Left forelimb (tissue), 1 donor: ENCODE results near the gene PTBP2.

Experiments used
- DNase-seq: peaks from one replicate; pipeline ENCODE4 v3.0.0-alpha.2; 2018; ENCODE audit warnings: low spot score

The PTBP2 gene, protein sequence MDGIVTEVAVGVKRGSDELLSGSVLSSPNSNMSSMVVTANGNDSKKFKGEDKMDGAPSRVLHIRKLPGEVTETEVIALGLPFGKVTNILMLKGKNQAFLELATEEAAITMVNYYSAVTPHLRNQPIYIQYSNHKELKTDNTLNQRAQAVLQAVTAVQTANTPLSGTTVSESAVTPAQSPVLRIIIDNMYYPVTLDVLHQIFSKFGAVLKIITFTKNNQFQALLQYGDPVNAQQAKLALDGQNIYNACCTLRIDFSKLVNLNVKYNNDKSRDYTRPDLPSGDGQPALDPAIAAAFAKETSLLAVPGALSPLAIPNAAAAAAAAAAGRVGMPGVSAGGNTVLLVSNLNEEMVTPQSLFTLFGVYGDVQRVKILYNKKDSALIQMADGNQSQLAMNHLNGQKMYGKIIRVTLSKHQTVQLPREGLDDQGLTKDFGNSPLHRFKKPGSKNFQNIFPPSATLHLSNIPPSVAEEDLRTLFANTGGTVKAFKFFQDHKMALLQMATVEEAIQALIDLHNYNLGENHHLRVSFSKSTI

GRCh38 chr1:96721416-96722160 is at the start of gene PTBP2:
Gene PTBP2, plus strand, starts transcription at chr1:96721784. Its CDS starts 81 bp downstream, at chr1:96721865.
- peak; percentile 92 for DNase-seq

DNA sequence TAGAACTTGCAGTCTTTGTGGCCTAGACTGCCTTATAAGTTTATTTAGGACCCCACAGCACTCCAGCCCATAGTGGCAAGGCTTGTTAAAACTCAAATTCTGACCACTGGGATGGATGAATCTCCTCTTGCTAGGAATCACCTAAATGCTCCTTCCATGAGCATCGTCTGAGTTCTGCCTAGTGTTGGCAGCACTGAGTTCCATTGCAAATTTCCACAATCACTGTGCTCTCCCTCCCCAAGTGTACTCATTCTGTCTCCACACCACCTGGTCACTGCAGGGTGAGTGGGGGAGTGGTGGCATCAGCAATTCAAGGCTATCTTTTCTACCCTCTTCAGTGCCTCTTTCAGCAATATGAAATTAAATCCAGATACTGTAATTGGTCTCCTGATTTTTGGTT is 46.7 kb upstream of the PTBP2 start:
- no peak for DNase-seq

GRCh38 chr1:96682056-96682455 is 39.5 kb upstream of the PTBP2 start:
- DNase-seq: no peak

DNA sequence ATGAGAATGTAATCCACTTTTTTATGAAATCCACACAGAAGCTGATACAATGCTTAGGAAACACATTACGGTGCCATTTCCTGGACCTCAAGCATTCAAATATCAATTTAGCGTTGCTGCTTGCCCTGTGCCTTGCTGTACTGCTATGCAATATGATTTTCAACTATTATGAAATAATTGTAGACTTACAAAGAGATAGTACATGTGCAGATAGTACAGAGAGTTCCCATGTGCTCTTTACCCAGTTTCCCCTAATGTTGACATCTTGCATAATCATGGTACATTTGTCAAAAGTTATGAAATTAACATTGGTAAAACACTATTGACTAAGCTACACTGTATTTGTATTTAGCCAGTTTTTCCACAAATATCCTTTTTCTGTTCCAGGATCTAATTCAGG is 37.7 kb upstream of the PTBP2 start:
- no peak for DNase-seq

DNA sequence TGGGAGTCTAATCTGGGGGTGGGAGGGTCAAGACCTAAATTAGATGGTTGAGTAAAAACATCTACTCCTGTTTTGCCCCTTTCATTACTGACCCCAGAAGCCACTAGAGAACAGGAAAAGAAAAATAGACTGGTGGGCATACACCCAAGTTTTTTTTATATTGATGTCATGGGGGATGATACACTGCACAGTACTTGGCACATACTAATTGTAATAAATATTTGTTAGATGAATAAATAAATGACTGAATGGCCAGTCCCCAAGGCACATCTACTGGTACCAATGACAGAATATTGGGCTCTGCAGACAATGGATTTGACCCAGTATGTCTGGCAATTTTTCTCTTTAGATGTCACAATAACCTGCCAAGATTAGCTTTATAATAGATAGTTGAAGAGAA is 36.8 kb upstream of the PTBP2 start:
- no peak for DNase-seq

GRCh38 chr1:96688767-96689166 is 32.8 kb upstream of the PTBP2 start:
- no peak for DNase-seq

GRCh38 chr1:96695954-96696353 is 25.6 kb upstream of the PTBP2 start:
- DNase-seq: no peak

GRCh38 chr1:96698342-96698983 is 23.1 kb upstream of the PTBP2 start:
- DNase-seq: no peak

DNA sequence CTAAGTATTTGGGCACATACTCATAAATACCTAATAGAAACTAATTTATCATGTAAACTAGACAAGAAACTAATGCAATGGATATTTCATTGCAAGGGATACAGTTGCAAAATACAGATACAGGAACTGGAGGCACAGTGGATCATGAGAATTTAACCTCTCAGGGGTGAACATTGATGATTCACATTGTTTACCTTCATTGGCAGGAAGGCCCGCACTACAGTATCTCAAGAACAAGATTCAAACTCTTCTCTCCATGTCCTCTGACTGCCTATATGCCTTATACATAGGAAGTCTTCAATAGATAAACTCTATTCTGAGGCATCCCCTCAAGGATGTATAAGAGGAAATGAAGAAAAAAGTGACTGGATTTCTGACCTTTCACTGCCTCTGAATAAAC is 18.4 kb upstream of the PTBP2 start:
- no peak for DNase-seq

DNA sequence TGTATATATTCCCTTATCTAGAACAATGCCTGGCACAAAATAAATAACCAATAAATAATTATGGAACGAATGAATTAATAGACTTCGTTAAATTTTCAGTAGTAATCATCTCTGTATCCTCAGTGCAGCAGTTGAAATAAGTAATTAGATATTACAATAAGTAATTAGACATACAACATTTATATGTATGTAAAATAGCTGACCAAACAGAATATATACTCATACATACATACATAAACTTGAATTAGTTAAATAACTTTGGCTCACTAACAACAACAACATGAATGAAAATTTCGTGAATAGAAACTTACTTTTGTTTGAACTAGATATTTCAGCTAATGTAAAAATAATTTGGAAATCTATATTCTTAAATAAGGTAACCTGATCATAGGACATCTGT is 14.6 kb upstream of the PTBP2 start:
- no peak for DNase-seq

DNA sequence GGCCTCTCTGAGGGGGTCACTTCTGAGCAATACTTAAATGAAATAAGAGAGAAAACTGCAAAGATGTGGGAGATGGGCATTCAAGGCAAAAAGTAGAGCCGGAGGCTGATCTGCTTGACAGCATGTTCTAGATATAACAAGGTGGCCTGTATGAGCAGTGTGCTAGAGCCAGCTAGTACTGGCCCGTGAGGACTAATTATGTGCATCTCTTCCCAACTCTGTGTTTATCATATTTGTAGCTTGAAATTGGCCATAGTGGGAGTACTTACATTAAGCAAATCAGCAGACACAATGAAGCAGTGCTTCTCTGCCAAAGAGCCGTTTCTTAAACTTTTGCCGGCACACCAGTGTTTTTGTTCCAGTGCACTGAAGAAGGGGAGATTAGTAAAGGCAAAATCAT is 13.1 kb upstream of the PTBP2 start:
- no peak for DNase-seq

- DNase-seq: no peak
Observed at GRCh38 chr1:96710708-96711477, 10.7 kb upstream of the PTBP2 start.

- DNase-seq: no peak
Observed at GRCh38 chr1:96713649-96714048, 7.9 kb upstream of the PTBP2 start.

- DNase-seq: no peak
Observed at GRCh38 chr1:96714881-96715280, 6.7 kb upstream of the PTBP2 start.

DNA sequence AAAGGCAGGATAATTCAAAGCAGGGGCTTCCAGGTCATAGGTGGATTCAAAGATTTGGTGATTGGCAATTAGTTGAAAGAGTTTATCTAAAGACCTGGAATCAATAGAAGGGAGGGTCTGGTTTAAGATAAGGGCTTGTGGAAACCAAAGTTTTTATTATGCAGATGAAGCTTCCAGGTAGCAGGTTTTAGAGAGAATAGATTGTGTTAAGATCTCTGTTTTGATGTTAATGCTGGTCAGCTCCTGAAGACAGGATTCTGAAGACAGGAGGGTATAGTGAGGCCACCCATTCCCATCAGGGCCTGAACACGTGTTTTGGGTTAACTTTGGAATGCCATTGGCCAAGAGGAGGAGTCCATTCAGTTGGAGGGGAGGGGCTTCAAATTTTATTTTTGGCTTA is 6.1 kb upstream of the PTBP2 start:
- no peak for DNase-seq

DNA sequence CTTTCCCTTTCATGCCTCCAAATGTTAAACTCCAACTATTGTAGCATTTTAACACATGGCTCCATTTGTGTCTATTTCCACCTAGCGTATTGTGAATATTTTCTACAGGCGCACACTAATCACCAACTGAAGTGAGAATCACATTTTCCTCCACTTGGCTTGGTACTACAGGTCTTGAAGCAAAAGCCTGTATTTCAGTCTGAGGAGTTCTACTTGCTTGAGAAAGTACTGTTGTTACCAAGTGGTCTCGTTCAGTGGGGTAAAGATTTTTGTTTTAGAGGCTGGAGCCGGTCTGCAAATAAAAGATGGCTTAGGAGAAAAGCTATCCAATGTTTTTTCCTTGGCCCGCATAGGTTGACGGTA is 550 bp upstream of the PTBP2 start:
- no peak for DNase-seq

- DNase-seq: peak; percentile 88
Observed at GRCh38 chr1:96722161-96722922, 758 bp downstream of the PTBP2 start.

DNA sequence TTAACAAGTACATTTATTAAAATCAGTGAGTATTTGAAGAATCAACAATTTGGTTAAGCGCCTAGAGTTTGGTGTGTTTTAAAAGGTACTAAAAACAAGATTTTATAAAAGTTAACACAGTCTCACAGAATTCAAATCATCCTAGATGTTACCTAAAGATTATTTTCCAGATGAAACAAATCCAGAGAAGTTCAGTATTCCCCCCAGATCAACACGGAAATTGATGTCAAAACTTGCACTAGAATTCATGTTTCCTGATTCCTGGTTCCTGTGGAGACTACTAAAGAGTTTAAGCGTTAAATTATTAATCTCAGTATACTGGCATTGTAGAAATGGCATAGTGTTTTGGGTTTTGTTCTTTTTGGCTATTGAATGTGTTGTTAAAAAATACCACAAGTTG is 1.4 kb downstream of the PTBP2 start:
- no peak for DNase-seq

- DNase-seq: no peak
Observed at GRCh38 chr1:96723377-96723776, 1.8 kb downstream of the PTBP2 start.

DNA sequence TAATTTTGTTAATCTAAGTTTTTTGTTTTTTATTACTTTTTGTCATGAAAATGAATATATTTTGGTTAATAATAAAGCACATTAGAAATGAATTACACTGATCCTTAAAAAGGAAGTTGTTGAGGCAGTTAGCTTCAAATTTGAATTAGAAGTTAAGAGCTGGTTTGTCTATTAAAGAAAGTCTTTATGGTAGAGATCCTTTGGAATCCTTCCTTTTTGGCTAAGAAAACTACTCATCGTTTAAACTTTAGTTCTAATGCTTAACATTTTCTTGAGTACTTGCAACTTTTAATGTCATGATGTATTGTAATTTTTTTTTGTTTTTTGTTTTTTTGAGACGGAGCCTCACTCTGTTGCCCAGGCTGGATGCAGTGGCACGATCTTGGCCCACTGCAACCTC is 2.4 kb downstream of the PTBP2 start:
- no peak for DNase-seq

DNA sequence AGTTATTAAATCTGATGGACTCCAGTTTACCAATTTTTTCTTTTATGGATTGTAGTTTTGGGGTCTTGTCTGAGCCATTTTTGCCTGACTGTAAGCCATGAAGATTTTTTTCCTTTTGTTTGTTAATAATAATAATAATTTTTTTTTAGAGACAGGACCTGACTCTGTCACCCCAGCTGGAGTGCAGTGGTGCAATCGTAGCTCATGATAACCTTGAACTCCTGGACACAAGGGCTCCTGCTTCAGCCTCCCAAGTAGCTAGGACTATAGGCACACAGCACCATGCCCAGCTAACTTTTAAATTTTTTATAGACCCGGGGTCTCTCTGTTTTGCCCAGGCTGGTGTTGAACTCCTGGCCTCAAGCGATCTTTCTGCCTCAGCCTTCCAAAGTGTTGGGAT is 6.3 kb downstream of the PTBP2 start:
- DNase-seq: no peak
